Activated B cell treated with CpG ODN at 0.5 μM for 24 hours (primary cell): ENCODE data around the gene CISD1. TPM values are rescaled to one million over a fixed set of nuclear protein-coding genes. Genes with fewer than 3 reads are reported as not detected.
A peak's percentile ranks its signal among the peaks of the same experiment; 100 is the strongest.

Source experiments
- ATAC-seq: fragments of 200-7000 bp; cut with Tn5 transposase; one replicate; pipeline ENCODE4 v1.10.0; 2021; ENCODE audit warnings: low read depth, mild to moderate bottlenecking, moderate library complexity
- CTCF ChIA-PET: fragments of 350-600 bp; sonication (Branson Sonifier 250); formaldehyde crosslinking; loops from one replicate; lab custom pipeline; 2021; ENCODE audit warnings: antibody characterized with exemption; lab: Charles Lee
- POLR2A ChIA-PET: fragments of 350-600 bp; sonication (Branson Sonifier 250); formaldehyde crosslinking; loops from one replicate; lab custom pipeline; 2021; ENCODE audit warnings: antibody characterized with exemption; lab: Charles Lee
- DNase-seq: peaks from one replicate; pipeline ENCODE4 v3.0.0; 2022
- H3K27ac Mint-ChIP-seq: one replicate; pipeline ENCODE4 v1.8.0; 2020; ENCODE audit warnings: mixed read lengths
- H3K27me3 Mint-ChIP-seq: one replicate; pipeline ENCODE4 v1.8.0; 2021; ENCODE audit warnings: mixed read lengths
- H3K36me3 Mint-ChIP-seq: one replicate; pipeline ENCODE4 v1.8.0; 2021; ENCODE audit warnings: low read depth, mixed read lengths
- H3K4me1 Mint-ChIP-seq: one replicate; pipeline ENCODE4 v1.8.0; 2021; ENCODE audit warnings: mixed read lengths
- H3K4me3 Mint-ChIP-seq: one replicate; pipeline ENCODE4 v1.8.0; 2020; ENCODE audit warnings: mild to moderate bottlenecking, mixed read lengths
- H3K9me3 Mint-ChIP-seq: one replicate; pipeline ENCODE4 v1.8.0; 2020; ENCODE audit warnings: mixed read lengths
- CTCF ChIP-seq: fragments of 200-600 bp; IDR thresholded peaks from one replicate; pipeline ENCODE4 v1.8.0; 2022; ENCODE audit warnings: antibody characterized with exemption, mild to moderate bottlenecking
- intact Hi-C: fragments of 100-400 bp; cut with micrococcal nuclease; formaldehyde crosslinking; loops from one replicate; pipeline ENCODE4 v1.15.1; 2024
- total RNA-seq: library from RNA; stranded (reverse); gene quantifications from 2 replicates; pipeline ENCODE4 v1.2.3, GENCODE V29; 2022

CISD1 gene
- total RNA-seq, 1 donor from 2014 or later, result 16.7 TPM

- no peak overlapping the region for H3K27ac Mint-ChIP-seq
- ATAC-seq, result no peak
- no peak overlapping the region for H3K4me3 Mint-ChIP-seq
- H3K4me1 Mint-ChIP-seq, result peaks cover 58% of the 10 kb centered on the region
- ChIA-PET POLR2A (no interaction called here), CTCF (no interaction called here)
- intact Hi-C loops, result no loop called here
- no peak for TF ChIP-seq CTCF
- H3K9me3 Mint-ChIP-seq, result no peaks in the 10 kb centered on the region
- DNase-seq, result no peak
- H3K36me3 Mint-ChIP-seq, result peaks cover 13% of the 10 kb centered on the region
- no peaks in the 10 kb centered on the region for H3K27me3 Mint-ChIP-seq
Measured at GRCh38 chr10:58262766-58263165, 6.2 kb upstream of the CISD1 start.

- no peaks in the 10 kb centered on the region for H3K27me3 Mint-ChIP-seq
Measured at GRCh38 chr10:58264780-58265179, 4.2 kb upstream of the CISD1 start.

GRCh38 chr10:58265249-58265648 lies 3.7 kb upstream of the CISD1 start:
- peaks cover 66% of the 10 kb centered on the region for H3K4me1 Mint-ChIP-seq
- H3K4me3 Mint-ChIP-seq, result no peak overlapping the region
- H3K27ac Mint-ChIP-seq, result peak overlapping the region; percentile 41
- ChIA-PET POLR2A (no interaction called here), CTCF (no interaction called here)
- no peak for ATAC-seq
- peaks cover 12% of the 10 kb centered on the region for H3K36me3 Mint-ChIP-seq
- H3K9me3 Mint-ChIP-seq, result no peaks in the 10 kb centered on the region
- no peak for DNase-seq
- no peaks in the 10 kb centered on the region for H3K27me3 Mint-ChIP-seq
- TF ChIP-seq CTCF, result no peak
- intact Hi-C loops, result loop anchor here (2.0 to 5.0 kb wide), 2 partner anchors 1617 to 1972 kb away; no protein-coding TSS in a partner anchor

More at GRCh38 chr10:58264780-58265179, 4.2 kb upstream of the CISD1 start:
- no peak for DNase-seq
- POLR2A ChIA-PET, result no interaction called here
- intact Hi-C loops, result loop anchor here (1.0 to 5.0 kb wide), 3 partner anchors 9 to 1972 kb away; no protein-coding TSS in a partner anchor
- Mint-ChIP-seq H3K27ac (peak overlapping the region; percentile 41), H3K4me3 (peak overlapping the region; percentile 15), H3K9me3 (no peaks in the 10 kb centered on the region), H3K36me3 (peaks cover 12% of the 10 kb centered on the region), H3K4me1 (peaks cover 66% of the 10 kb centered on the region)
- ATAC-seq, result no peak
- CTCF ChIA-PET, result no interaction called here
- TF ChIP-seq CTCF, result no peak

GRCh38 chr10:58266003-58266825 lies 2.7 kb upstream of the CISD1 start:
- peak overlapping the region; percentile 96 for H3K27ac Mint-ChIP-seq
- H3K9me3 Mint-ChIP-seq, result no peaks in the 10 kb centered on the region
- intact Hi-C loops, result loop anchor here (2.0 to 5.0 kb wide), 2 partner anchors 1616 to 1641 kb away; partner anchors contain the start of gene CCDC6
- ChIA-PET POLR2A (interaction anchor here (4.1 kb wide), 1 partner anchor 119 kb away, joined by 43 read pairs; the partner anchor contains the start of gene TFAM), CTCF (interaction anchor here (0.9 kb wide), 1 partner anchor 88 kb away, joined by 4 read pairs; no protein-coding TSS in a partner anchor)
- DNase-seq (no peak), ATAC-seq (no peak)
- peaks cover 64% of the 10 kb centered on the region for H3K4me1 Mint-ChIP-seq
- H3K27me3 Mint-ChIP-seq, result no peaks in the 10 kb centered on the region
- TF ChIP-seq CTCF, result no peak
- peaks cover 12% of the 10 kb centered on the region for H3K36me3 Mint-ChIP-seq
- peak overlapping the region; percentile 97 for H3K4me3 Mint-ChIP-seq
